Activated T-cell treated with anti-CD3 and anti-CD28 coated beads for 4 hours (primary cell): ENCODE results near the gene C16orf78.

Experiments used
- DNase-seq: peaks from one replicate; pipeline ENCODE4 v3.0.0-alpha.2; 2020

The C16orf78 gene

GRCh38 chr16:49437344-49437743 lies 63.7 kb downstream of the C16orf78 start:
- no peak for DNase-seq

- DNase-seq = no peak
Observed at GRCh38 chr16:49439050-49439449, 65.4 kb downstream of the C16orf78 start.

- DNase-seq = no peak
Observed at GRCh38 chr16:49439676-49440075, 66.1 kb downstream of the C16orf78 start.

GRCh38 chr16:49440156-49441065 lies 66.8 kb downstream of the C16orf78 start:
- no peak for DNase-seq

GRCh38 chr16:49441366-49441780 lies 67.8 kb downstream of the C16orf78 start:
- peak; percentile 36 for DNase-seq

- no peak for DNase-seq
Observed at GRCh38 chr16:49442805-49443204, 69.2 kb downstream of the C16orf78 start.

GRCh38 chr16:49443576-49443975 lies 70.0 kb downstream of the C16orf78 start:
- DNase-seq = no peak

- DNase-seq = no peak
Observed at GRCh38 chr16:49446805-49447204, 73.2 kb downstream of the C16orf78 start.
